Endothelial cell of umbilical vein (primary cell): Measurements from ENCODE around the gene FAM53B. TPM values are rescaled to one million over a fixed set of nuclear protein-coding genes. Genes with fewer than 3 reads are reported as not detected.

Experiments used
- BruUV-seq: library from RNA; stranded (reverse); fragments of 400-500 nt; replicated peaks from 2 replicates; lab custom pipeline; 2021; lab: Mats Ljungman, UMichigan
- CTCF ChIA-PET: fragments of 300-600, 350-600 bp; sonication (Branson Sonifier 250); formaldehyde crosslinking; loops from one replicate; lab custom pipeline; 2021; ENCODE audit warnings: antibody characterized with exemption, inconsistent platforms; lab: Charles Lee
- POLR2A ChIA-PET: fragments of 300-600, 350-600 bp; sonication (Branson Sonifier 250); formaldehyde crosslinking; loops from one replicate; lab custom pipeline; 2021; ENCODE audit warnings: antibody characterized with exemption, inconsistent platforms; lab: Charles Lee
- DNase-seq: peaks from one replicate; pipeline ENCODE4 v3.0.0-alpha.2; 2011; ENCODE audit warnings: low read depth, low spot score
- FAIRE-seq: peaks from 2 replicates; lab custom pipeline; 2011; peaks lifted over from hg19 to GRCh38; lab: Jason Lieb, UNC
- H2AFZ ChIP-seq: 2 replicates; pipeline ENCODE4 v1.6.0; 2012; ENCODE audit warnings: low read depth, low read length, control low read depth, inconsistent platforms
- H3K27ac ChIP-seq: 2 replicates; pipeline ENCODE4 v1.5.1; 2011; ENCODE audit warnings: low read depth, mild to moderate bottlenecking, control low read depth, low read length, moderate library complexity; ENCODE audit not compliant: insufficient read depth
- H3K27me3 ChIP-seq, 2 experiments: 2 replicates each; pipeline versions ENCODE4 v1.6.0 to v1.6.1; 2011; ENCODE audit warnings: low read length in 2 of 2, mixed read lengths in 1 of 2; ENCODE audit not compliant: control insufficient read depth in 2 of 2, insufficient read depth in 2 of 2
- H3K36me3 ChIP-seq, 2 experiments: 2 replicates in 1 of 2; 3 replicates in 1 of 2; pipeline ENCODE4 v1.5.1; 2011; ENCODE audit warnings: low read length in 2 of 2, mild to moderate bottlenecking in 1 of 2, moderate library complexity in 1 of 2; ENCODE audit not compliant: control insufficient read depth in 2 of 2, insufficient read depth in 2 of 2; ENCODE audit errors: extremely low read depth in 1 of 2
- H3K4me1 ChIP-seq: 3 replicates; pipeline ENCODE4 v1.5.1; 2011; ENCODE audit warnings: mild to moderate bottlenecking, low read length; ENCODE audit not compliant: control insufficient read depth, insufficient read depth; ENCODE audit errors: extremely low read depth
- H3K4me2 ChIP-seq: 2 replicates; pipeline ENCODE4 v1.6.1; 2011; ENCODE audit warnings: low read length, control low read depth, mixed read lengths; ENCODE audit not compliant: insufficient read depth
- H3K4me3 ChIP-seq, 3 experiments: fragments of 200-600 bp in 1 of 3; sonication (generic), shearing (Covaris generic) in 1 of 3; replicated peaks in 1 of 3; 2 replicates each; pipeline ENCODE4 v1.5.1; 2011 to 2016; ENCODE audit warnings: control low read depth in 3 of 3, low read length in 3 of 3, mild to moderate bottlenecking in 2 of 3, inconsistent platforms in 1 of 3, low read depth in 1 of 3, moderate library complexity in 1 of 3; ENCODE audit not compliant: insufficient read depth in 1 of 3
- H3K79me2 ChIP-seq: 2 replicates; pipeline ENCODE4 v1.6.0; 2012; ENCODE audit warnings: low read length, inconsistent platforms; ENCODE audit not compliant: control insufficient read depth, insufficient read depth
- H3K9ac ChIP-seq: replicated peaks from 2 replicates; pipeline ENCODE3; 2011; ENCODE audit warnings: low read length, control low read depth; ENCODE audit not compliant: insufficient read depth; ENCODE audit errors: extremely low read depth
- H3K9me1 ChIP-seq: replicated peaks from 3 replicates; pipeline ENCODE4 v1.6.0; 2011; ENCODE audit warnings: mild to moderate bottlenecking, low read length; ENCODE audit not compliant: control insufficient read depth, insufficient read depth; ENCODE audit errors: extremely low read depth
- H3K9me3 ChIP-seq: replicated peaks from 2 replicates; pipeline ENCODE4 v1.5.1; 2012; ENCODE audit warnings: low read length, inconsistent platforms; ENCODE audit not compliant: control insufficient read depth, insufficient read depth
- H4K20me1 ChIP-seq: replicated peaks from 2 replicates; pipeline ENCODE3; 2011; ENCODE audit warnings: mild to moderate bottlenecking, low read length; ENCODE audit not compliant: control insufficient read depth, insufficient read depth; ENCODE audit errors: extremely low read depth
- EZH2 ChIP-seq: IDR thresholded peaks from 2 replicates; pipeline ENCODE4 v1.6.1; 2012; ENCODE audit warnings: borderline replicate concordance, low read depth, mild to moderate bottlenecking, moderate library complexity, low read length, inconsistent platforms; ENCODE audit not compliant: severe bottlenecking
- FOS ChIP-seq: IDR thresholded peaks from 2 replicates; pipeline ENCODE4 v1.6.1; 2011; ENCODE audit warnings: mild to moderate bottlenecking, low read length, moderate library complexity, borderline replicate concordance; ENCODE audit not compliant: insufficient read depth
- GATA2 ChIP-seq: IDR thresholded peaks from 2 replicates; pipeline ENCODE4 v1.7.0; 2011; ENCODE audit warnings: low read depth, mild to moderate bottlenecking, moderate library complexity, mixed read lengths, low read length; ENCODE audit not compliant: insufficient read length, insufficient read depth
- JUN ChIP-seq: IDR thresholded peaks from 2 replicates; pipeline ENCODE4 v1.6.1; 2011; ENCODE audit warnings: borderline replicate concordance, low read depth; ENCODE audit not compliant: insufficient read length, insufficient read depth
- MYC ChIP-seq: IDR thresholded peaks from one replicate; pipeline ENCODE4 v1.6.1; 2011; ENCODE audit warnings: mild to moderate bottlenecking, low read depth, low read length
- POLR2A ChIP-seq: IDR thresholded peaks from 2 replicates; pipeline ENCODE4 v1.6.1; 2012; ENCODE audit warnings: low read depth, mild to moderate bottlenecking, control low read depth, low read length
- POLR2AphosphoS5 ChIP-seq: IDR thresholded peaks from 2 replicates; pipeline ENCODE4 v1.6.1; 2012; ENCODE audit warnings: low read depth, mild to moderate bottlenecking, control low read depth, low read length, moderate library complexity; ENCODE audit not compliant: insufficient read depth
- dilution Hi-C: fragments of 300-500 bp; cut with MboI; formaldehyde crosslinking; loops from one replicate; pipeline ENCODE4 v1.15.0; 2019; ENCODE audit warnings: low sequenced_read_pairs; ENCODE audit not compliant: extremely low pct_ligation_motif_present
- intact Hi-C: fragments of 100-400 bp; cut with micrococcal nuclease; formaldehyde crosslinking; loops from one replicate; pipeline ENCODE4 v1.10.0; 2022
- polyA plus RNA-seq, 4 experiments: library from polyadenylated mRNA; depleted of rRNA in 3 of 4; stranded (reverse) in 3 of 4; unstranded in 1 of 4; fragments of >200 nt; gene quantifications; 2 replicates each; pipeline versions ENCODE4 v1.2.1 to v1.2.3, GENCODE V29; 2011 to 2012; ENCODE audit warnings: missing spikeins in 1 of 4
- total RNA-seq: library from RNA; stranded (reverse); gene quantifications from 2 replicates; pipeline ENCODE4 v1.2.3, GENCODE V29; 2021
- TF ChIP-seq, protein P1 (sequence below): IDR thresholded peaks from 2 replicates; pipeline ENCODE4 v1.6.1; 2011; ENCODE audit not compliant: insufficient read depth, insufficient read length
- TF ChIP-seq, protein P2 (sequence below), 2 donors: IDR thresholded peaks; 1 replicate in 1 of 2; 2 replicates in 1 of 2; pipeline ENCODE4 v1.5.1; 2011; ENCODE audit warnings: low read length in 2 of 2, mild to moderate bottlenecking in 2 of 2, moderate library complexity in 2 of 2, control low read depth in 1 of 2, inconsistent platforms in 1 of 2, low read depth in 1 of 2; ENCODE audit not compliant: insufficient read depth in 1 of 2; ENCODE audit errors: extremely low read depth in 1 of 2

The FAM53B gene
- total and polyA plus RNA-seq, 2 donors (not counting 3 experiments of a cell fraction or from before 2014, with no cell fraction given): 8.5 to 21.1 TPM

DNA sequence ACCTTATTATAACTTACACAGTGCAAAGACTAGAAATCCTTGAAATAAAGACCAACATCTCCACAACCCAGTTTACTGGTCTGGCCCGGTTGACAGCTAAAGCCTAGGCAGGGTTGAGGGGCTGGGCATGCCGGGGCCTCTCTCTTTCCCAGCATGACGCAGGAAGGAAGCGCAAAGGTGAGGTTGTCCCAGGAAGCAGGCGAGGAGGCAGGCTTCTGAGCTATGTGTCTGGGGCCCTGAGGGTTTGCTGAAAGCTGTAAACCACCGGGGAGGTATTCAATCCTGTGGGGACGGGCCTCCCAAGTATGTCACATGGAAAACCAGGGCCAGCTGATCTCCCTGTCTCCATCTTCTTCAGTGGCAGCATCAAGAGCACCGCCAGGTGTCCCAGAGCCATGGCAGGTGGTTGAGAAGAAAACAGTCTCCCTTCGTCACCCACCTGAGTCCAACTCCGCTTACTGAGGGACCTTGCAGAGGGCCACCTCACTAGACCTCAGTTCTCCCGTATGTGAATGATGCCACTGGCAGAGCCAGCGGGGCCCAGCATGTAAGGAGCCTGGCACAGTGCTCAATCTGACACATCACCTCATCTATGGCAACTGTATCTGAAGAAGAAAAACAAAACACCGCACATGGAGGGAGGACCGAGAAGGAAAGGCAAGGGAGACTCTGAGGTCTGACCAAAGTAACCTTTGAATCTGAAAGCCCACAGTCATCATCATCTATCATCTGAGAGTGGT lies 49.5 kb downstream of the FAM53B start:
- H3K27me3 ChIP-seq: no peaks in the 10 kb centered on the region
- FAIRE-seq: no peak
- H3K79me2 ChIP-seq: no peaks in the 10 kb centered on the region
- no peaks in the 10 kb centered on the region for H4K20me1 ChIP-seq
- intact Hi-C loops (no loop called here), dilution Hi-C loops (no loop called here)
- H3K4me1 ChIP-seq: no peaks in the 10 kb centered on the region
- no peak overlapping the region for H3K27ac ChIP-seq
- ChIA-PET CTCF (no interaction called here), POLR2A (no interaction called here)
- peaks cover 0 to 7% of the 10 kb centered on the region in 2 experiments for H3K36me3 ChIP-seq
- no peaks in the 10 kb centered on the region for H3K9me3 ChIP-seq
- H2AFZ ChIP-seq: no peak overlapping the region
- TF ChIP-seq MYC (no peak), FOS (no peak), EZH2 (no peak), POLR2AphosphoS5 (no peak), JUN (no peak), GATA2 (no peak), POLR2A (no peak)
- TF ChIP-seq, protein P1, sequence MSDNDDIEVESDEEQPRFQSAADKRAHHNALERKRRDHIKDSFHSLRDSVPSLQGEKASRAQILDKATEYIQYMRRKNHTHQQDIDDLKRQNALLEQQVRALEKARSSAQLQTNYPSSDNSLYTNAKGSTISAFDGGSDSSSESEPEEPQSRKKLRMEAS: no peak
- TF ChIP-seq, protein P2, sequence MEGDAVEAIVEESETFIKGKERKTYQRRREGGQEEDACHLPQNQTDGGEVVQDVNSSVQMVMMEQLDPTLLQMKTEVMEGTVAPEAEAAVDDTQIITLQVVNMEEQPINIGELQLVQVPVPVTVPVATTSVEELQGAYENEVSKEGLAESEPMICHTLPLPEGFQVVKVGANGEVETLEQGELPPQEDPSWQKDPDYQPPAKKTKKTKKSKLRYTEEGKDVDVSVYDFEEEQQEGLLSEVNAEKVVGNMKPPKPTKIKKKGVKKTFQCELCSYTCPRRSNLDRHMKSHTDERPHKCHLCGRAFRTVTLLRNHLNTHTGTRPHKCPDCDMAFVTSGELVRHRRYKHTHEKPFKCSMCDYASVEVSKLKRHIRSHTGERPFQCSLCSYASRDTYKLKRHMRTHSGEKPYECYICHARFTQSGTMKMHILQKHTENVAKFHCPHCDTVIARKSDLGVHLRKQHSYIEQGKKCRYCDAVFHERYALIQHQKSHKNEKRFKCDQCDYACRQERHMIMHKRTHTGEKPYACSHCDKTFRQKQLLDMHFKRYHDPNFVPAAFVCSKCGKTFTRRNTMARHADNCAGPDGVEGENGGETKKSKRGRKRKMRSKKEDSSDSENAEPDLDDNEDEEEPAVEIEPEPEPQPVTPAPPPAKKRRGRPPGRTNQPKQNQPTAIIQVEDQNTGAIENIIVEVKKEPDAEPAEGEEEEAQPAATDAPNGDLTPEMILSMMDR (IDR thresholded peaks at IDR 0.05; ENCODE audit: extremely low read depth in 1 of 2, insufficient read depth in 1 of 2, low read depth in 1 of 2, low read length in 2 of 2): no peak
- no TSS peak for BruUV-seq
- no peak for DNase-seq
- no peaks in the 10 kb centered on the region for H3K9me1 ChIP-seq
- no peak overlapping the region for H3K4me3 ChIP-seq
- H3K9ac ChIP-seq: no peak overlapping the region
- no peak overlapping the region for H3K4me2 ChIP-seq
